SK-N-SH treated with all-trans-retinoic acid at 6 μM for 48 hours (cell line): ENCODE measurements around the gene PRDM11.

Experiments
- ATAC-seq: fragments of 200-7000 bp; cut with Tn5 transposase; 3 replicates; pipeline ENCODE4 v1.9.1; 2020; ENCODE audit warnings: mild to moderate bottlenecking, moderate library complexity
- ARNTL ChIP-seq: fragments of 450-650 bp; formaldehyde crosslinking; IDR thresholded peaks from 2 replicates; pipeline ENCODE4 v1.5.0; 2020; ENCODE audit warnings: low read depth, mild to moderate bottlenecking, moderate library complexity, borderline replicate concordance
- BACH2 ChIP-seq: fragments of 250-450 bp; sonication (Bioruptor Pico); IDR thresholded peaks from 2 replicates; pipeline ENCODE4 v1.9.0; 2021; ENCODE audit warnings: mild to moderate bottlenecking, borderline replicate concordance
- CSDC2 ChIP-seq: fragments of 250-450 bp; sonication (Bioruptor Pico); IDR thresholded peaks from 2 replicates; pipeline ENCODE4 v1.5.0; 2020; ENCODE audit warnings: mild to moderate bottlenecking, moderate library complexity
- CSRNP3 ChIP-seq: fragments of 250-450 bp; sonication (Bioruptor Pico); IDR thresholded peaks from 2 replicates; pipeline ENCODE4 v1.5.1; 2021; ENCODE audit warnings: mild to moderate bottlenecking, moderate library complexity
- ESRRG ChIP-seq: fragments of 250-450 bp; sonication (Bioruptor Pico); IDR thresholded peaks from 2 replicates; pipeline ENCODE4 v1.6.1; 2021; ENCODE audit warnings: mild to moderate bottlenecking
- GLIS3 ChIP-seq: fragments of 250-450 bp; sonication (Bioruptor Pico); IDR thresholded peaks from 2 replicates; pipeline ENCODE4 v1.5.0; 2020; ENCODE audit warnings: mild to moderate bottlenecking, moderate library complexity
- ISL1 ChIP-seq: fragments of 250-450 bp; sonication (Bioruptor Pico); IDR thresholded peaks from 2 replicates; pipeline ENCODE4 v2.1.2; 2022; ENCODE audit warnings: mild to moderate bottlenecking, moderate library complexity
- OSR1 ChIP-seq: fragments of 250-450 bp; sonication (Bioruptor Pico); IDR thresholded peaks from 2 replicates; pipeline ENCODE4 v1.8.0; 2022; ENCODE audit warnings: moderate library complexity, mild to moderate bottlenecking, inconsistent platforms
- POU6F1 ChIP-seq: fragments of 250-450 bp; sonication (Bioruptor Pico); IDR thresholded peaks from 2 replicates; pipeline ENCODE4 v1.8.0; 2021; ENCODE audit warnings: low read depth, mild to moderate bottlenecking, moderate library complexity, borderline replicate concordance
- PPARA ChIP-seq: fragments of 250-450 bp; sonication (Bioruptor Pico); IDR thresholded peaks from 2 replicates; pipeline ENCODE4 v1.5.0; 2020; ENCODE audit warnings: mild to moderate bottlenecking, borderline replicate concordance
- RARB ChIP-seq: fragments of 250-450 bp; sonication (Bioruptor Pico); IDR thresholded peaks from 2 replicates; pipeline ENCODE4 v1.8.0; 2021; ENCODE audit warnings: mild to moderate bottlenecking, moderate library complexity
- SNAI2 ChIP-seq: fragments of 250-450 bp; sonication (Bioruptor Pico); IDR thresholded peaks from 2 replicates; pipeline ENCODE4 v1.5.0; 2020; ENCODE audit warnings: mild to moderate bottlenecking, moderate library complexity
- TOX ChIP-seq: fragments of 250-450 bp; sonication (Bioruptor Pico); IDR thresholded peaks from 2 replicates; pipeline ENCODE4 v1.8.0; 2021; ENCODE audit warnings: mild to moderate bottlenecking, moderate library complexity, borderline replicate concordance
- TSHZ2 ChIP-seq: fragments of 250-450 bp; sonication (Bioruptor Pico); IDR thresholded peaks from 2 replicates; pipeline ENCODE4 v1.5.0; 2020; ENCODE audit warnings: mild to moderate bottlenecking, moderate library complexity
- ZC3H10 ChIP-seq: fragments of 250-450 bp; sonication (Bioruptor Pico); IDR thresholded peaks from 2 replicates; pipeline ENCODE4 v1.5.1; 2021; ENCODE audit warnings: mild to moderate bottlenecking, moderate library complexity
- ZFP30 ChIP-seq: fragments of 450-650 bp; formaldehyde crosslinking; IDR thresholded peaks from 2 replicates; pipeline ENCODE4 v1.5.0; 2022; ENCODE audit warnings: mild to moderate bottlenecking, moderate library complexity
- ZNF565 ChIP-seq: fragments of 450-650 bp; formaldehyde crosslinking; conservative IDR thresholded peaks from 2 replicates; pipeline ENCODE4 v1.5.0; 2020; ENCODE audit warnings: low read depth, mild to moderate bottlenecking, moderate library complexity
- ZNF70 ChIP-seq: fragments of 450-650 bp; formaldehyde crosslinking; IDR thresholded peaks from 2 replicates; pipeline ENCODE4 v1.5.0; 2020; ENCODE audit warnings: mild to moderate bottlenecking, moderate library complexity
- ZNF8 ChIP-seq: fragments of 450-650 bp; formaldehyde crosslinking; IDR thresholded peaks from 2 replicates; pipeline ENCODE4 v1.5.0; 2020; ENCODE audit warnings: mild to moderate bottlenecking, moderate library complexity
- TF ChIP-seq, protein P1 (sequence below): fragments of 250-450 bp; sonication (Bioruptor Pico); IDR thresholded peaks from 2 replicates; pipeline ENCODE4 v1.5.1; 2020; ENCODE audit warnings: low read depth, mild to moderate bottlenecking, moderate library complexity
- TF ChIP-seq, protein P2 (sequence below): fragments of 250-450 bp; sonication (Bioruptor Pico); IDR thresholded peaks from 2 replicates; pipeline ENCODE4 v1.8.0; 2020; ENCODE audit warnings: mild to moderate bottlenecking, moderate library complexity, borderline replicate concordance

PRDM11 gene

GRCh38 chr11:45234306-45235006 is 88.0 kb downstream of the PRDM11 start:
- ATAC-seq: no peak
- TF ChIP-seq POU6F1 (CRISPR knock-in tag): no peak

GRCh38 chr11:45237711-45238315 is 91.4 kb downstream of the PRDM11 start:
- TF ChIP-seq POU6F1 (CRISPR knock-in tag) (no peak), TOX (CRISPR knock-in tag) (no peak), ZNF70 (CRISPR knock-in tag) (no peak), BACH2 (no peak), PPARA (no peak), ZFP30 (CRISPR knock-in tag) (no peak), SNAI2 (CRISPR knock-in tag) (no peak), CSDC2 (CRISPR knock-in tag) (no peak), ESRRG (CRISPR knock-in tag) (no peak), ARNTL (CRISPR knock-in tag) (no peak), CSRNP3 (CRISPR knock-in tag) (no peak), RARB (CRISPR knock-in tag) (no peak), OSR1 (CRISPR knock-in tag) (no peak), ZNF8 (CRISPR knock-in tag) (no peak), GLIS3 (no peak), ISL1 (no peak), TSHZ2 (CRISPR knock-in tag) (no peak)
- TF ChIP-seq, protein P1, sequence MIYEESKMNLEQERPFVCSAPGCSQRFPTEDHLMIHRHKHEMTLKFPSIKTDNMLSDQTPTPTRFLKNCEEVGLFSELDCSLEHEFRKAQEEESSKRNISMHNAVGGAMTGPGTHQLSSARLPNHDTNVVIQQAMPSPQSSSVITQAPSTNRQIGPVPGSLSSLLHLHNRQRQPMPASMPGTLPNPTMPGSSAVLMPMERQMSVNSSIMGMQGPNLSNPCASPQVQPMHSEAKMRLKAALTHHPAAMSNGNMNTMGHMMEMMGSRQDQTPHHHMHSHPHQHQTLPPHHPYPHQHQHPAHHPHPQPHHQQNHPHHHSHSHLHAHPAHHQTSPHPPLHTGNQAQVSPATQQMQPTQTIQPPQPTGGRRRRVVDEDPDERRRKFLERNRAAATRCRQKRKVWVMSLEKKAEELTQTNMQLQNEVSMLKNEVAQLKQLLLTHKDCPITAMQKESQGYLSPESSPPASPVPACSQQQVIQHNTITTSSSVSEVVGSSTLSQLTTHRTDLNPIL (CRISPR knock-in tag): no peak
- TF ChIP-seq, protein P2, sequence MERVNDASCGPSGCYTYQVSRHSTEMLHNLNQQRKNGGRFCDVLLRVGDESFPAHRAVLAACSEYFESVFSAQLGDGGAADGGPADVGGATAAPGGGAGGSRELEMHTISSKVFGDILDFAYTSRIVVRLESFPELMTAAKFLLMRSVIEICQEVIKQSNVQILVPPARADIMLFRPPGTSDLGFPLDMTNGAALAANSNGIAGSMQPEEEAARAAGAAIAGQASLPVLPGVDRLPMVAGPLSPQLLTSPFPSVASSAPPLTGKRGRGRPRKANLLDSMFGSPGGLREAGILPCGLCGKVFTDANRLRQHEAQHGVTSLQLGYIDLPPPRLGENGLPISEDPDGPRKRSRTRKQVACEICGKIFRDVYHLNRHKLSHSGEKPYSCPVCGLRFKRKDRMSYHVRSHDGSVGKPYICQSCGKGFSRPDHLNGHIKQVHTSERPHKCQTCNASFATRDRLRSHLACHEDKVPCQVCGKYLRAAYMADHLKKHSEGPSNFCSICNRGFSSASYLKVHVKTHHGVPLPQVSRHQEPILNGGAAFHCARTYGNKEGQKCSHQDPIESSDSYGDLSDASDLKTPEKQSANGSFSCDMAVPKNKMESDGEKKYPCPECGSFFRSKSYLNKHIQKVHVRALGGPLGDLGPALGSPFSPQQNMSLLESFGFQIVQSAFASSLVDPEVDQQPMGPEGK (CRISPR knock-in tag): no peak
- ATAC-seq: no peak

- ATAC-seq: no peak
- TF ChIP-seq ZC3H10 (CRISPR knock-in tag) (no peak), TSHZ2 (CRISPR knock-in tag) (no peak), PPARA (no peak), ZNF565 (CRISPR knock-in tag) (no peak), SNAI2 (CRISPR knock-in tag) (no peak)
Measured at GRCh38 chr11:45238724-45239123, 92.3 kb downstream of the PRDM11 start.
